Lower leg skin (tissue), 3 donors: ENCODE measurements around the gene ZFP42.

ENCODE experiments used
- POLR2A ChIP-seq, 2 donors: fragments of 450-650 bp; IDR thresholded peaks; one replicate each; pipeline ENCODE4 v1.6.1; 2016 to 2017; ENCODE audit warnings: antibody characterized with exemption in 2 of 2, mild to moderate bottlenecking in 1 of 2, moderate library complexity in 1 of 2
- TF ChIP-seq, protein P1 (sequence below), 3 donors: fragments of 450-650 bp; IDR thresholded peaks; one replicate each; pipeline ENCODE4 v1.5.1; 2016; ENCODE audit warnings: antibody characterized with exemption in 3 of 3, mild to moderate bottlenecking in 3 of 3, moderate library complexity in 2 of 3

DNA sequence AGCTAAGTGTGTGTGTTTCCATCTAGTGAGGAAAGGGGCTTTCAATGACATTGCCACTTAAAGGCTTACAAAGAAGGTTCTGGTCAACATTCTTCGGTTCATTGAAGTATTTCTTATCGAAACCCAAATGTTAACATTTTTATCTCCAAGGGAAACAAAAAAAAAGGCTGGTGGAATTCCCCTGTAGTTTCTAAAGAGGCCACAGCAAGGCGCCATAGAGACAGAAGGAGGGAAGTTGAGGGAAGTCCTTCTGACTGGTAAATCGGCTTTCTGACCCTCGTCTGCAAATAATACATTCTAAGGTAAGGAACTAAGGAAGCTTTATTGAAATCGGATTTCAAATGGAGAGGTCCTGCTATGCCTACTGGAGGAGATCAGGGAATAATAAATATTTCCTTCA, 1.7 kb upstream of the ZFP42 start:
- TF ChIP-seq, protein P1, sequence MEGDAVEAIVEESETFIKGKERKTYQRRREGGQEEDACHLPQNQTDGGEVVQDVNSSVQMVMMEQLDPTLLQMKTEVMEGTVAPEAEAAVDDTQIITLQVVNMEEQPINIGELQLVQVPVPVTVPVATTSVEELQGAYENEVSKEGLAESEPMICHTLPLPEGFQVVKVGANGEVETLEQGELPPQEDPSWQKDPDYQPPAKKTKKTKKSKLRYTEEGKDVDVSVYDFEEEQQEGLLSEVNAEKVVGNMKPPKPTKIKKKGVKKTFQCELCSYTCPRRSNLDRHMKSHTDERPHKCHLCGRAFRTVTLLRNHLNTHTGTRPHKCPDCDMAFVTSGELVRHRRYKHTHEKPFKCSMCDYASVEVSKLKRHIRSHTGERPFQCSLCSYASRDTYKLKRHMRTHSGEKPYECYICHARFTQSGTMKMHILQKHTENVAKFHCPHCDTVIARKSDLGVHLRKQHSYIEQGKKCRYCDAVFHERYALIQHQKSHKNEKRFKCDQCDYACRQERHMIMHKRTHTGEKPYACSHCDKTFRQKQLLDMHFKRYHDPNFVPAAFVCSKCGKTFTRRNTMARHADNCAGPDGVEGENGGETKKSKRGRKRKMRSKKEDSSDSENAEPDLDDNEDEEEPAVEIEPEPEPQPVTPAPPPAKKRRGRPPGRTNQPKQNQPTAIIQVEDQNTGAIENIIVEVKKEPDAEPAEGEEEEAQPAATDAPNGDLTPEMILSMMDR (IDR thresholded peaks at IDR 0.05), result no peak
- no peak for TF ChIP-seq POLR2A (IDR thresholded peaks at IDR 0.05)
